ENCODE data around the gene SCUBE1. TPM values are rescaled to one million over a fixed set of nuclear protein-coding genes. Genes with fewer than 3 reads are reported as not detected.

The SCUBE1 gene
- total and polyA plus RNA-seq, 10 of the 15 experiments (the other 5 are each of a cell fraction or from before 2014, with no cell fraction given), result not detected

DNA sequence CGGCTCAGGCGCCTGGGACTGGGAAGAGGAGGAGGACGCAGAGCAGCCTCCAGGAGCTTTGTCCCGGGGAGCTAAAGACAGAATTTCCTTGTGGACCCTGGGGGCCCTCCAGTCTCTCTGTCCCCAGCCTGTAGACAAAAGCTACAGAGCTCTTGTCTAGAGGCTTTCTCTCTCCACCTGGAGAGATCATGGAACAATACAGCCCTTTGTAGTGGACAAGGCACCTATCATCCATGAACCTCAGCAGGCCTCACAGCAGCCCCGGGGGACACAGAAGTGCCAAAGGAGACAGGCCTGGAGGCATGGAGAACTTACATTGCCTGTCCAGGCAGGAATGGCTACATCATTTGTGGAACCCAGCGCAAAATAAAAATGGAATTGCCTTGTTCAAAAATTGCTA, 100.5 kb downstream of the SCUBE1 start:
- 53% methylated on average over 6 of the region's 6 CpGs for WGBS (ENCODE audit: insufficient coverage, insufficient replicate concordance, low lambda C conversion rate, missing lambda C conversion rate)
- ChIA-PET RAD21 (ENCODE audit: unreplicated experiment) (interaction anchor here (0.8 kb wide), 1 partner anchor 104 kb away, joined by 3 read pairs; no protein-coding TSS in a partner anchor), SMC1A (ENCODE audit: uncharacterized antibody, unreplicated experiment) (no interaction called here), POLR2A (no interaction called here), CTCF (no interaction called here)
- Histone ChIP-seq H3K4me3 (no peak overlapping the region), H3K27me3 (replicated peaks in 1 of 2; ENCODE audit: control insufficient read depth in 2 of 2, insufficient read depth in 2 of 2, low read length in 1 of 2) (peaks cover 0 to 4% of the 10 kb centered on the region in 2 experiments; a peak in 2 of 4 replicates), H3K4me2 (ENCODE audit: control insufficient read depth, insufficient read depth) (no peak overlapping the region), H3K9me3 (replicated peaks; ENCODE audit: control insufficient read depth, insufficient read depth, low read length) (no peaks in the 10 kb centered on the region), H2AFZ (ENCODE audit: control insufficient read depth, low read depth, low read length) (no peak overlapping the region), H3K79me2 (ENCODE audit: control insufficient read depth, insufficient read depth, low read length) (no peaks in the 10 kb centered on the region), H3K27ac (ENCODE audit: control insufficient read depth, insufficient read depth) (no peak overlapping the region), H3K9ac (ENCODE audit: control insufficient read depth, insufficient read depth, low read length) (no peak overlapping the region), H3K36me3 (ENCODE audit: control insufficient read depth in 2 of 2, insufficient read depth in 2 of 2, low read length in 1 of 2) (no peaks in the 10 kb centered on the region), H3K4me1 (ENCODE audit: control insufficient read depth, insufficient read depth, low read length) (no peaks in the 10 kb centered on the region; the same call in 1 of the 2 replicates), H4K20me1 (ENCODE audit: control insufficient read depth, insufficient read depth) (no peaks in the 10 kb centered on the region)
- in situ Hi-C loops (cut with MboI), result no loop called here
- FAIRE-seq (no peak), DNase-seq (ENCODE audit: low read depth, low spot score) (no peak), ATAC-seq (no peak)
- TF ChIP-seq ESRRA (IDR thresholded peaks at IDR 0.05; ENCODE audit: low read length), result no peak
- TF ChIP-seq ZBED1 (IDR thresholded peaks at IDR 0.05; ENCODE audit: borderline replicate concordance), result no peak
- no peak for TF ChIP-seq HCFC1 (IDR thresholded peaks at IDR 0.05; ENCODE audit: low read length)
- TF ChIP-seq CHD1 (IDR thresholded peaks at IDR 0.05; ENCODE audit: low read depth, low read length), result no peak
- TF ChIP-seq TCF12 (IDR thresholded peaks at IDR 0.05; ENCODE audit: low read depth, low read length), result no peak
- TF ChIP-seq, protein P1, sequence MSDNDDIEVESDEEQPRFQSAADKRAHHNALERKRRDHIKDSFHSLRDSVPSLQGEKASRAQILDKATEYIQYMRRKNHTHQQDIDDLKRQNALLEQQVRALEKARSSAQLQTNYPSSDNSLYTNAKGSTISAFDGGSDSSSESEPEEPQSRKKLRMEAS (IDR thresholded peaks at IDR 0.05; ENCODE audit: low read depth, low read length), result no peak
- no peak for TF ChIP-seq ZNF384 (IDR thresholded peaks at IDR 0.05; ENCODE audit: borderline replicate concordance, low read depth, low read length)
- TF ChIP-seq FOXK2 (IDR thresholded peaks at IDR 0.05), result no peak
- TF ChIP-seq, protein P2, sequence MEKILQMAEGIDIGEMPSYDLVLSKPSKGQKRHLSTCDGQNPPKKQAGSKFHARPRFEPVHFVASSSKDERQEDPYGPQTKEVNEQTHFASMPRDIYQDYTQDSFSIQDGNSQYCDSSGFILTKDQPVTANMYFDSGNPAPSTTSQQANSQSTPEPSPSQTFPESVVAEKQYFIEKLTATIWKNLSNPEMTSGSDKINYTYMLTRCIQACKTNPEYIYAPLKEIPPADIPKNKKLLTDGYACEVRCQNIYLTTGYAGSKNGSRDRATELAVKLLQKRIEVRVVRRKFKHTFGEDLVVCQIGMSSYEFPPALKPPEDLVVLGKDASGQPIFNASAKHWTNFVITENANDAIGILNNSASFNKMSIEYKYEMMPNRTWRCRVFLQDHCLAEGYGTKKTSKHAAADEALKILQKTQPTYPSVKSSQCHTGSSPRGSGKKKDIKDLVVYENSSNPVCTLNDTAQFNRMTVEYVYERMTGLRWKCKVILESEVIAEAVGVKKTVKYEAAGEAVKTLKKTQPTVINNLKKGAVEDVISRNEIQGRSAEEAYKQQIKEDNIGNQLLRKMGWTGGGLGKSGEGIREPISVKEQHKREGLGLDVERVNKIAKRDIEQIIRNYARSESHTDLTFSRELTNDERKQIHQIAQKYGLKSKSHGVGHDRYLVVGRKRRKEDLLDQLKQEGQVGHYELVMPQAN (conservative IDR thresholded peaks at IDR 0.05), result no peak
- no peak for TF ChIP-seq KAT2A (conservative IDR thresholded peaks at IDR 0.05; ENCODE audit: control insufficient read depth, low read depth, low read length)
- no peak for TF ChIP-seq SMAD5 (IDR thresholded peaks at IDR 0.05; ENCODE audit: low read depth)
- TF ChIP-seq ZZZ3 (IDR thresholded peaks at IDR 0.05; ENCODE audit: control insufficient read depth, insufficient read length, low read depth), result no peak
- no peak for TF ChIP-seq SMC3 (IDR thresholded peaks at IDR 0.05; ENCODE audit: borderline replicate concordance, low read length)
- no peak for TF ChIP-seq POLR2A (IDR thresholded peaks at IDR 0.05; ENCODE audit: low read depth, low read length)
- no peak for TF ChIP-seq PML (IDR thresholded peaks at IDR 0.05; ENCODE audit: low read length)
- TF ChIP-seq, protein P3, sequence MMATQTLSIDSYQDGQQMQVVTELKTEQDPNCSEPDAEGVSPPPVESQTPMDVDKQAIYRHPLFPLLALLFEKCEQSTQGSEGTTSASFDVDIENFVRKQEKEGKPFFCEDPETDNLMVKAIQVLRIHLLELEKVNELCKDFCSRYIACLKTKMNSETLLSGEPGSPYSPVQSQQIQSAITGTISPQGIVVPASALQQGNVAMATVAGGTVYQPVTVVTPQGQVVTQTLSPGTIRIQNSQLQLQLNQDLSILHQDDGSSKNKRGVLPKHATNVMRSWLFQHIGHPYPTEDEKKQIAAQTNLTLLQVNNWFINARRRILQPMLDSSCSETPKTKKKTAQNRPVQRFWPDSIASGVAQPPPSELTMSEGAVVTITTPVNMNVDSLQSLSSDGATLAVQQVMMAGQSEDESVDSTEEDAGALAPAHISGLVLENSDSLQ (IDR thresholded peaks at IDR 0.05), result no peak
- no peak for TF ChIP-seq POU2F2 (IDR thresholded peaks at IDR 0.05; ENCODE audit: borderline replicate concordance, low read depth, low read length)
- TF ChIP-seq, protein P4, sequence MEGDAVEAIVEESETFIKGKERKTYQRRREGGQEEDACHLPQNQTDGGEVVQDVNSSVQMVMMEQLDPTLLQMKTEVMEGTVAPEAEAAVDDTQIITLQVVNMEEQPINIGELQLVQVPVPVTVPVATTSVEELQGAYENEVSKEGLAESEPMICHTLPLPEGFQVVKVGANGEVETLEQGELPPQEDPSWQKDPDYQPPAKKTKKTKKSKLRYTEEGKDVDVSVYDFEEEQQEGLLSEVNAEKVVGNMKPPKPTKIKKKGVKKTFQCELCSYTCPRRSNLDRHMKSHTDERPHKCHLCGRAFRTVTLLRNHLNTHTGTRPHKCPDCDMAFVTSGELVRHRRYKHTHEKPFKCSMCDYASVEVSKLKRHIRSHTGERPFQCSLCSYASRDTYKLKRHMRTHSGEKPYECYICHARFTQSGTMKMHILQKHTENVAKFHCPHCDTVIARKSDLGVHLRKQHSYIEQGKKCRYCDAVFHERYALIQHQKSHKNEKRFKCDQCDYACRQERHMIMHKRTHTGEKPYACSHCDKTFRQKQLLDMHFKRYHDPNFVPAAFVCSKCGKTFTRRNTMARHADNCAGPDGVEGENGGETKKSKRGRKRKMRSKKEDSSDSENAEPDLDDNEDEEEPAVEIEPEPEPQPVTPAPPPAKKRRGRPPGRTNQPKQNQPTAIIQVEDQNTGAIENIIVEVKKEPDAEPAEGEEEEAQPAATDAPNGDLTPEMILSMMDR (IDR thresholded peaks at IDR 0.05 in 2 of 3, conservative IDR thresholded peaks at IDR 0.05 in 1 of 3; ENCODE audit: control insufficient read depth in 2 of 3, extremely low read depth in 1 of 3, insufficient read depth in 1 of 3, low read depth in 3 of 3, low read length in 3 of 3), result no peak
- no TSS peak for BruUV-seq (replicated peaks)
- intact Hi-C loops (cut with micrococcal nuclease; ENCODE audit: unreplicated experiment), result no loop called here

Measured in GM12878 (cell line).